Body of pancreas (tissue), 4 donors: Measurements from ENCODE around the gene GGT7.

ENCODE experiments used
- POLR2A ChIP-seq, 3 donors: fragments of 450-650 bp; IDR thresholded peaks; one replicate each; pipeline ENCODE4 v1.6.1; 2016; ENCODE audit warnings: antibody characterized with exemption in 3 of 3, mild to moderate bottlenecking in 2 of 3
- TF ChIP-seq, protein P1 (sequence below), 7 experiments: fragments of 450-650 bp in 4 of 7; fragments of 200-600 bp in 3 of 7; sonication (generic) in 3 of 7; IDR thresholded peaks; one replicate each; pipeline ENCODE4 v1.5.1; 2016 to 2019; ENCODE audit warnings: antibody characterized with exemption in 7 of 7

DNA sequence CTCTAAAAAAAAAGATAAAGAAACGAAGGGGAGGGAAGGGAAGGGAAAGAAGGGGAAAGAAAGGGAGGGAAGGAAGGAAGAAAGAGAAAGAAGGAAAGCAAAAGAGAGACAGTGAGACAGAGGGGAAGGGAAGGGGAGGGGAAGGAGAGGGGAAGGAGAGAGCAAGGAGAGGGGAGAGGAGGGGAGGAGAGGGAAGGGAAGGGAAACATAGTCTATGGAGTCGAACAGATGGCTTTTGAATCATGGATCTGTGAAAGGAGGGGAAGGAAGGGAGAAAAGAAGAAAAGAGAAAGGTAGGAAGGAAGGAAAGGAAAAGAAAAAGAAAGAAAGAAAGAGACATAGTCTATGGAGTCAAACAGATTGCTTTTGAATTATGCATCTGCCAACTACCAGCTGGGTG is 30.5 kb downstream of the GGT7 start:
- TF ChIP-seq, protein P1, sequence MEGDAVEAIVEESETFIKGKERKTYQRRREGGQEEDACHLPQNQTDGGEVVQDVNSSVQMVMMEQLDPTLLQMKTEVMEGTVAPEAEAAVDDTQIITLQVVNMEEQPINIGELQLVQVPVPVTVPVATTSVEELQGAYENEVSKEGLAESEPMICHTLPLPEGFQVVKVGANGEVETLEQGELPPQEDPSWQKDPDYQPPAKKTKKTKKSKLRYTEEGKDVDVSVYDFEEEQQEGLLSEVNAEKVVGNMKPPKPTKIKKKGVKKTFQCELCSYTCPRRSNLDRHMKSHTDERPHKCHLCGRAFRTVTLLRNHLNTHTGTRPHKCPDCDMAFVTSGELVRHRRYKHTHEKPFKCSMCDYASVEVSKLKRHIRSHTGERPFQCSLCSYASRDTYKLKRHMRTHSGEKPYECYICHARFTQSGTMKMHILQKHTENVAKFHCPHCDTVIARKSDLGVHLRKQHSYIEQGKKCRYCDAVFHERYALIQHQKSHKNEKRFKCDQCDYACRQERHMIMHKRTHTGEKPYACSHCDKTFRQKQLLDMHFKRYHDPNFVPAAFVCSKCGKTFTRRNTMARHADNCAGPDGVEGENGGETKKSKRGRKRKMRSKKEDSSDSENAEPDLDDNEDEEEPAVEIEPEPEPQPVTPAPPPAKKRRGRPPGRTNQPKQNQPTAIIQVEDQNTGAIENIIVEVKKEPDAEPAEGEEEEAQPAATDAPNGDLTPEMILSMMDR (IDR thresholded peaks at IDR 0.05) = no peak
- no peak for TF ChIP-seq POLR2A (IDR thresholded peaks at IDR 0.05)
